Measurements from ENCODE around the gene LIPC.

The LIPC gene

GRCh38 chr15:58475573-58476524 lies 44.1 kb downstream of the LIPC start:
- no peak for DNase-seq (ENCODE audit: low read depth)

GRCh38 chr15:58476525-58477162 lies 44.9 kb downstream of the LIPC start:
- DNase-seq (ENCODE audit: low read depth): no peak

GRCh38 chr15:58477170-58477569 lies 45.4 kb downstream of the LIPC start:
- no peak for DNase-seq (ENCODE audit: low read depth)

GRCh38 chr15:58478035-58478434 lies 46.2 kb downstream of the LIPC start:
- no peak for DNase-seq (ENCODE audit: low read depth)

GRCh38 chr15:58478579-58478978 lies 46.8 kb downstream of the LIPC start:
- DNase-seq (ENCODE audit: low read depth): no peak

GRCh38 chr15:58479941-58480340 lies 48.1 kb downstream of the LIPC start:
- no peak for DNase-seq (ENCODE audit: low read depth)

GRCh38 chr15:58483376-58483775 lies 51.6 kb downstream of the LIPC start:
- no peak for DNase-seq (ENCODE audit: low read depth)

- no peak for DNase-seq (ENCODE audit: low read depth)
Measured at GRCh38 chr15:58484791-58485600, 53.2 kb downstream of the LIPC start.

GRCh38 chr15:58486062-58486461 lies 54.3 kb downstream of the LIPC start:
- DNase-seq (ENCODE audit: low read depth): no peak

GRCh38 chr15:58486564-58486963 lies 54.8 kb downstream of the LIPC start:
- no peak for DNase-seq (ENCODE audit: low read depth)

GRCh38 chr15:58487041-58487723 lies 55.4 kb downstream of the LIPC start:
- no peak for DNase-seq (ENCODE audit: low read depth)

GRCh38 chr15:58487724-58488120 lies 55.9 kb downstream of the LIPC start:
- no peak for DNase-seq (ENCODE audit: low read depth)

- DNase-seq (ENCODE audit: low read depth): no peak
Measured at GRCh38 chr15:58489289-58490085, 57.7 kb downstream of the LIPC start.

- no peak for DNase-seq (ENCODE audit: low read depth)
Measured at GRCh38 chr15:58490086-58490887, 58.5 kb downstream of the LIPC start.

- DNase-seq (ENCODE audit: low read depth): no peak
Measured at GRCh38 chr15:58490888-58491473, 59.2 kb downstream of the LIPC start.

- no peak for DNase-seq (ENCODE audit: low read depth)
Measured at GRCh38 chr15:58491499-58492202, 59.9 kb downstream of the LIPC start.

GRCh38 chr15:58492661-58493397 lies 61.0 kb downstream of the LIPC start:
- no peak for DNase-seq (ENCODE audit: low read depth)

GRCh38 chr15:58494567-58494966 lies 62.8 kb downstream of the LIPC start:
- no peak for DNase-seq (ENCODE audit: low read depth)
